ENCODE results near the gene FLVCR2.

Gene FLVCR2

GRCh38 chr14:75568791-75569190, 9.6 kb upstream of the FLVCR2 start:
- no peak overlapping the region for H3K4me3 ChIP-seq (ENCODE audit: low read depth, low read length)
- H3K9me3 ChIP-seq (ENCODE audit: control insufficient read depth, insufficient read depth, low read depth, low read length), result no peaks in the 10 kb centered on the region
- no peak overlapping the region for H3K27ac ChIP-seq (ENCODE audit: low read depth, low read length)
- no peak overlapping the region for H3K9ac ChIP-seq (ENCODE audit: low read length)
- peaks cover 5% of the 10 kb centered on the region; the same call in 1 of the 2 replicates for H3K4me1 ChIP-seq (ENCODE audit: control insufficient read depth, insufficient read depth, low read length)
- H3K27me3 ChIP-seq (ENCODE audit: control insufficient read depth, insufficient read depth, low read length), result no peaks in the 10 kb centered on the region; the same call in 1 of the 2 replicates
- no peaks in the 10 kb centered on the region for H3K36me3 ChIP-seq (ENCODE audit: control insufficient read depth, insufficient read depth, low read length)

- Histone ChIP-seq H3K9ac (ENCODE audit: low read length) (no peak overlapping the region), H3K36me3 (ENCODE audit: control insufficient read depth, insufficient read depth, low read length) (no peaks in the 10 kb centered on the region), H3K27ac (ENCODE audit: low read depth, low read length) (no peak overlapping the region), H3K4me1 (ENCODE audit: control insufficient read depth, insufficient read depth, low read length) (peaks cover 5% of the 10 kb centered on the region; the same call in 1 of the 2 replicates), H3K27me3 (ENCODE audit: control insufficient read depth, insufficient read depth, low read length) (no peaks in the 10 kb centered on the region), H3K9me3 (ENCODE audit: control insufficient read depth, insufficient read depth, low read depth, low read length) (no peaks in the 10 kb centered on the region), H3K4me3 (ENCODE audit: low read depth, low read length) (no peak overlapping the region)
Observed at GRCh38 chr14:75570797-75571196, 7.6 kb upstream of the FLVCR2 start.

GRCh38 chr14:75572104-75572503, 6.3 kb upstream of the FLVCR2 start:
- Histone ChIP-seq H3K27ac (ENCODE audit: low read depth, low read length) (no peak overlapping the region), H3K27me3 (ENCODE audit: control insufficient read depth, insufficient read depth, low read length) (no peaks in the 10 kb centered on the region), H3K9me3 (ENCODE audit: control insufficient read depth, insufficient read depth, low read depth, low read length) (no peaks in the 10 kb centered on the region), H3K4me1 (ENCODE audit: control insufficient read depth, insufficient read depth, low read length) (peaks cover 5% of the 10 kb centered on the region; the same call in 1 of the 2 replicates), H3K9ac (ENCODE audit: low read length) (no peak overlapping the region), H3K4me3 (ENCODE audit: low read depth, low read length) (no peak overlapping the region), H3K36me3 (ENCODE audit: control insufficient read depth, insufficient read depth, low read length) (no peaks in the 10 kb centered on the region)

GRCh38 chr14:75577090-75577489, 1.3 kb upstream of the FLVCR2 start:
- no peaks in the 10 kb centered on the region for H3K9me3 ChIP-seq (ENCODE audit: control insufficient read depth, insufficient read depth, low read depth, low read length)
- H3K4me3 ChIP-seq (ENCODE audit: low read depth, low read length), result no peak overlapping the region
- H3K4me1 ChIP-seq (ENCODE audit: control insufficient read depth, insufficient read depth, low read length), result peaks cover 18% of the 10 kb centered on the region
- no peak overlapping the region for H3K27ac ChIP-seq (ENCODE audit: low read depth, low read length)
- H3K36me3 ChIP-seq (ENCODE audit: control insufficient read depth, insufficient read depth, low read length), result no peaks in the 10 kb centered on the region
- no peak overlapping the region for H3K9ac ChIP-seq (ENCODE audit: low read length)
- peaks cover 18% of the 10 kb centered on the region for H3K27me3 ChIP-seq (ENCODE audit: control insufficient read depth, insufficient read depth, low read length)

GRCh38 chr14:75577729-75578101, 705 bp upstream of the FLVCR2 start:
- Histone ChIP-seq H3K4me1 (ENCODE audit: control insufficient read depth, insufficient read depth, low read length) (peaks cover 18% of the 10 kb centered on the region), H3K9ac (ENCODE audit: low read length) (peak overlapping the region; percentile 41), H3K9me3 (ENCODE audit: control insufficient read depth, insufficient read depth, low read depth, low read length) (no peaks in the 10 kb centered on the region), H3K27ac (ENCODE audit: low read depth, low read length) (no peak overlapping the region), H3K27me3 (ENCODE audit: control insufficient read depth, insufficient read depth, low read length) (peaks cover 18% of the 10 kb centered on the region), H3K4me3 (ENCODE audit: low read depth, low read length) (peak overlapping the region; percentile 71), H3K36me3 (ENCODE audit: control insufficient read depth, insufficient read depth, low read length) (no peaks in the 10 kb centered on the region)

GRCh38 chr14:75578786-75579337, 442 bp downstream of the FLVCR2 start:
- H3K4me3 ChIP-seq (ENCODE audit: low read depth, low read length), result peak overlapping the region; percentile 71
- H3K4me1 ChIP-seq (ENCODE audit: control insufficient read depth, insufficient read depth, low read length), result peaks cover 18% of the 10 kb centered on the region
- H3K27ac ChIP-seq (ENCODE audit: low read depth, low read length), result no peak overlapping the region
- peaks cover 18% of the 10 kb centered on the region for H3K27me3 ChIP-seq (ENCODE audit: control insufficient read depth, insufficient read depth, low read length)
- no peaks in the 10 kb centered on the region for H3K9me3 ChIP-seq (ENCODE audit: control insufficient read depth, insufficient read depth, low read depth, low read length)
- peak overlapping the region; percentile 55 for H3K9ac ChIP-seq (ENCODE audit: low read length)
- no peaks in the 10 kb centered on the region for H3K36me3 ChIP-seq (ENCODE audit: control insufficient read depth, insufficient read depth, low read length)

- Histone ChIP-seq H3K9me3 (ENCODE audit: control insufficient read depth, insufficient read depth, low read depth, low read length) (no peaks in the 10 kb centered on the region), H3K27ac (ENCODE audit: low read depth, low read length) (no peak overlapping the region), H3K9ac (ENCODE audit: low read length) (peak overlapping the region; percentile 17), H3K4me1 (ENCODE audit: control insufficient read depth, insufficient read depth, low read length) (peaks cover 18% of the 10 kb centered on the region), H3K4me3 (ENCODE audit: low read depth, low read length) (peak overlapping the region; percentile 71), H3K27me3 (ENCODE audit: control insufficient read depth, insufficient read depth, low read length) (peaks cover 18% of the 10 kb centered on the region), H3K36me3 (ENCODE audit: control insufficient read depth, insufficient read depth, low read length) (no peaks in the 10 kb centered on the region)
Observed at GRCh38 chr14:75579338-75579864, 981 bp downstream of the FLVCR2 start.

GRCh38 chr14:75579882-75580281, 1.5 kb downstream of the FLVCR2 start:
- peaks cover 18% of the 10 kb centered on the region for H3K27me3 ChIP-seq (ENCODE audit: control insufficient read depth, insufficient read depth, low read length)
- H3K4me1 ChIP-seq (ENCODE audit: control insufficient read depth, insufficient read depth, low read length), result peaks cover 18% of the 10 kb centered on the region
- H3K36me3 ChIP-seq (ENCODE audit: control insufficient read depth, insufficient read depth, low read length), result no peaks in the 10 kb centered on the region
- no peak overlapping the region for H3K4me3 ChIP-seq (ENCODE audit: low read depth, low read length)
- H3K9ac ChIP-seq (ENCODE audit: low read length), result no peak overlapping the region
- no peaks in the 10 kb centered on the region for H3K9me3 ChIP-seq (ENCODE audit: control insufficient read depth, insufficient read depth, low read depth, low read length)
- no peak overlapping the region for H3K27ac ChIP-seq (ENCODE audit: low read depth, low read length)

- peaks cover 19% of the 10 kb centered on the region for H3K9me3 ChIP-seq (ENCODE audit: control insufficient read depth, insufficient read depth, low read depth, low read length)
- no peak overlapping the region for H3K27ac ChIP-seq (ENCODE audit: low read depth, low read length)
- H3K36me3 ChIP-seq (ENCODE audit: control insufficient read depth, insufficient read depth, low read length), result no peaks in the 10 kb centered on the region
- H3K27me3 ChIP-seq (ENCODE audit: control insufficient read depth, insufficient read depth, low read length), result no peaks in the 10 kb centered on the region
- no peak overlapping the region for H3K4me3 ChIP-seq (ENCODE audit: low read depth, low read length)
- H3K4me1 ChIP-seq (ENCODE audit: control insufficient read depth, insufficient read depth, low read length), result peaks cover 4% of the 10 kb centered on the region; the same call in 1 of the 2 replicates
- H3K9ac ChIP-seq (ENCODE audit: low read length), result no peak overlapping the region
Observed at GRCh38 chr14:75587388-75587787, 9.0 kb downstream of the FLVCR2 start.

GRCh38 chr14:75589931-75590330, 11.5 kb downstream of the FLVCR2 start:
- H3K4me3 ChIP-seq (ENCODE audit: low read depth, low read length), result no peak overlapping the region
- peaks cover 4% of the 10 kb centered on the region; the same call in 1 of the 2 replicates for H3K4me1 ChIP-seq (ENCODE audit: control insufficient read depth, insufficient read depth, low read length)
- no peak overlapping the region for H3K9ac ChIP-seq (ENCODE audit: low read length)
- no peak overlapping the region for H3K27ac ChIP-seq (ENCODE audit: low read depth, low read length)
- H3K9me3 ChIP-seq (ENCODE audit: control insufficient read depth, insufficient read depth, low read depth, low read length), result peaks cover 30% of the 10 kb centered on the region
- H3K36me3 ChIP-seq (ENCODE audit: control insufficient read depth, insufficient read depth, low read length), result no peaks in the 10 kb centered on the region
- H3K27me3 ChIP-seq (ENCODE audit: control insufficient read depth, insufficient read depth, low read length), result no peaks in the 10 kb centered on the region

GRCh38 chr14:75591331-75591946, 13.0 kb downstream of the FLVCR2 start:
- H3K9me3 ChIP-seq (ENCODE audit: control insufficient read depth, insufficient read depth, low read depth, low read length), result peaks cover 30% of the 10 kb centered on the region
- H3K27ac ChIP-seq (ENCODE audit: low read depth, low read length), result no peak overlapping the region
- H3K36me3 ChIP-seq (ENCODE audit: control insufficient read depth, insufficient read depth, low read length), result no peaks in the 10 kb centered on the region
- no peak overlapping the region for H3K4me3 ChIP-seq (ENCODE audit: low read depth, low read length)
- H3K4me1 ChIP-seq (ENCODE audit: control insufficient read depth, insufficient read depth, low read length), result peaks cover 4% of the 10 kb centered on the region; the same call in 1 of the 2 replicates
- H3K9ac ChIP-seq (ENCODE audit: low read length), result no peak overlapping the region
- H3K27me3 ChIP-seq (ENCODE audit: control insufficient read depth, insufficient read depth, low read length), result no peaks in the 10 kb centered on the region

Data from HUES6 (cell line).